ENCODE measurements around the gene TULP4. TPM values are rescaled to one million over a fixed set of nuclear protein-coding genes. Genes with fewer than 3 reads are reported as not detected.

Gene TULP4
- total RNA-seq, 2 experiments from 2014 or later = 18.4 to 18.5 TPM

- H3K4me1 Mint-ChIP-seq (ENCODE audit: low read depth) = no peaks in the 10 kb centered on the region
- no peak for TF ChIP-seq CTCF (IDR thresholded peaks at IDR 0.05)
- ChIA-PET POLR2A (no interaction called here), CTCF (no interaction called here)
- intact Hi-C loops (cut with micrococcal nuclease) = no loop called here
- DNase-seq (no peak), ATAC-seq (no peak)
- H3K9me3 Mint-ChIP-seq = peaks cover 4% of the 10 kb centered on the region
- peaks cover 21% of the 10 kb centered on the region for H3K36me3 Mint-ChIP-seq (ENCODE audit: low read depth)
- no peak overlapping the region for H3K4me3 Mint-ChIP-seq
- no peaks in the 10 kb centered on the region for H3K27me3 Mint-ChIP-seq
- H3K27ac Mint-ChIP-seq = no peak overlapping the region
These were observed 109.1 kb downstream of the TULP4 start for GRCh38 chr6:158421381-158421780.

GRCh38 chr6:158422629-158423238 lies 110.5 kb downstream of the TULP4 start:
- ATAC-seq (no peak), DNase-seq (no peak)
- peaks cover 12% of the 10 kb centered on the region for H3K36me3 Mint-ChIP-seq (ENCODE audit: low read depth)
- H3K4me1 Mint-ChIP-seq (ENCODE audit: low read depth) = no peaks in the 10 kb centered on the region
- intact Hi-C loops (cut with micrococcal nuclease) = no loop called here
- peaks cover 3% of the 10 kb centered on the region for H3K9me3 Mint-ChIP-seq
- H3K27me3 Mint-ChIP-seq = no peaks in the 10 kb centered on the region
- TF ChIP-seq CTCF (IDR thresholded peaks at IDR 0.05) = no peak
- ChIA-PET CTCF (no interaction called here), POLR2A (interaction anchor here (0.6 kb wide), 1 partner anchor 467 kb away, joined by 5 read pairs; no protein-coding TSS in a partner anchor)
- H3K4me3 Mint-ChIP-seq = no peak overlapping the region
- no peak overlapping the region for H3K27ac Mint-ChIP-seq

- POLR2A ChIA-PET = interaction anchor here (0.6 kb wide), 1 partner anchor 300 kb away, joined by 5 read pairs; no protein-coding TSS in a partner anchor
These were observed 118.8 kb downstream of the TULP4 start for GRCh38 chr6:158431036-158431435.

GRCh38 chr6:158431560-158431959 lies 119.3 kb downstream of the TULP4 start:
- ATAC-seq = no peak
- Mint-ChIP-seq H3K36me3 (ENCODE audit: low read depth) (no peaks in the 10 kb centered on the region), H3K4me1 (ENCODE audit: low read depth) (no peaks in the 10 kb centered on the region), H3K27me3 (no peaks in the 10 kb centered on the region), H3K4me3 (no peak overlapping the region), H3K9me3 (no peaks in the 10 kb centered on the region), H3K27ac (no peak overlapping the region)
- POLR2A ChIA-PET = no interaction called here
- no peak for TF ChIP-seq CTCF (IDR thresholded peaks at IDR 0.05)
- CTCF ChIA-PET = interaction anchor here (1.2 kb wide), 1 partner anchor 14 kb away, joined by 3 read pairs; no protein-coding TSS in a partner anchor
- DNase-seq = no peak
- intact Hi-C loops (cut with micrococcal nuclease) = no loop called here

More at GRCh38 chr6:158431036-158431435, 118.8 kb downstream of the TULP4 start:
- H3K27me3 Mint-ChIP-seq = no peaks in the 10 kb centered on the region
- H3K9me3 Mint-ChIP-seq = no peaks in the 10 kb centered on the region
- no peak for TF ChIP-seq CTCF (IDR thresholded peaks at IDR 0.05)
- H3K4me3 Mint-ChIP-seq = no peak overlapping the region
- intact Hi-C loops (cut with micrococcal nuclease) = no loop called here
- no peaks in the 10 kb centered on the region for H3K4me1 Mint-ChIP-seq (ENCODE audit: low read depth)
- no peak overlapping the region for H3K27ac Mint-ChIP-seq
- DNase-seq = no peak
- H3K36me3 Mint-ChIP-seq (ENCODE audit: low read depth) = peaks cover 2% of the 10 kb centered on the region
- ATAC-seq = no peak
- CTCF ChIA-PET = interaction anchor here (0.6 kb wide), 1 partner anchor 92 kb away, joined by 3 read pairs; no protein-coding TSS in a partner anchor

GRCh38 chr6:158437571-158437970 lies 125.3 kb downstream of the TULP4 start:
- Mint-ChIP-seq H3K27ac (no peak overlapping the region), H3K4me1 (ENCODE audit: low read depth) (peaks cover 7% of the 10 kb centered on the region), H3K36me3 (ENCODE audit: low read depth) (no peaks in the 10 kb centered on the region), H3K4me3 (no peak overlapping the region), H3K9me3 (no peaks in the 10 kb centered on the region), H3K27me3 (no peaks in the 10 kb centered on the region)
- CTCF ChIA-PET = no interaction called here
- ATAC-seq (no peak), DNase-seq (no peak)
- intact Hi-C loops (cut with micrococcal nuclease) = no loop called here
- TF ChIP-seq CTCF (IDR thresholded peaks at IDR 0.05) = no peak
- POLR2A ChIA-PET = no interaction called here

Data from activated CD8-positive, alpha-beta T cell treated with anti-CD3 and anti-CD28 coated beads for 36 hours (primary cell).